ENCODE data around the gene GBP5. TPM values are rescaled to one million over a fixed set of nuclear protein-coding genes. Genes with fewer than 3 reads are reported as not detected.

GBP5 gene
- total RNA-seq, 2 donors from 2014 or later: 135 to 157 TPM

Other genes starting within 250 kb of the GBP5 start
- gene GBP3, start 250.0 kb downstream of the GBP5 start, total RNA-seq: 1 to 10 TPM; 5.7 to 7.6 TPM
- 10 to 100 TPM; 56.7 to 83.7 TPM for gene GBP1, start 207.7 kb downstream of the GBP5 start, total RNA-seq
- 100 to 1,000 TPM; 205 to 313 TPM for gene GBP2, start 146.7 kb downstream of the GBP5 start, total RNA-seq
- gene GBP7, start 96.9 kb downstream of the GBP5 start, total RNA-seq: not detected
- gene GBP4, start 73.9 kb downstream of the GBP5 start, total RNA-seq: 10 to 100 TPM; 31.3 to 36.5 TPM
- under 1 TPM; 0.28 to 0.58 TPM for gene GBP6, start 91.2 kb upstream of the GBP5 start, total RNA-seq

All from activated T-helper 17 cell treated with anti-CD3 and anti-CD28 coated beads, Interleukin-2, amount 50 U/mL, for 72 hours (primary cell).